Activated naive CD8-positive, alpha-beta T cell treated with anti-CD3 and anti-CD28 coated beads for 36 hours (primary cell): Measurements from ENCODE around the gene TUBA4B. TPM values are rescaled to one million over a fixed set of nuclear protein-coding genes. Genes with fewer than 3 reads are reported as not detected.
A peak's percentile ranks its signal among the peaks of the same experiment; 100 is the strongest.

Experiments
- DNase-seq: peaks from one replicate; pipeline ENCODE4 v3.0.0; 2021
- H3K27ac Mint-ChIP-seq: one replicate; pipeline ENCODE4 v1.8.0; 2022; ENCODE audit warnings: mild to moderate bottlenecking, moderate library complexity, mixed read lengths
- H3K27me3 Mint-ChIP-seq: one replicate; pipeline ENCODE4 v1.8.0; 2022; ENCODE audit warnings: mild to moderate bottlenecking, mixed read lengths
- H3K36me3 Mint-ChIP-seq: one replicate; pipeline ENCODE4 v1.8.0; 2021; ENCODE audit warnings: mild to moderate bottlenecking, mixed read lengths
- H3K4me1 Mint-ChIP-seq: one replicate; pipeline ENCODE4 v1.8.0; 2021; ENCODE audit warnings: mixed read lengths
- H3K4me3 Mint-ChIP-seq: one replicate; pipeline ENCODE4 v1.8.0; 2022; ENCODE audit warnings: mild to moderate bottlenecking, moderate library complexity, mixed read lengths
- H3K9me3 Mint-ChIP-seq: one replicate; pipeline ENCODE4 v1.8.0; 2022; ENCODE audit warnings: mixed read lengths
- total RNA-seq, 2 experiments: library from RNA; stranded (reverse); gene quantifications; one replicate each; pipeline ENCODE4 v1.2.3, GENCODE V29; 2021

TUBA4B gene
- total RNA-seq: not detected

- peaks cover 52% of the 10 kb centered on the region for H3K4me1 Mint-ChIP-seq
Measured at GRCh38 chr2:219252900-219253752, at the start of gene TUBA4B. TSS of gene TUBA4B (plus strand) at chr2:219253243. CDS start at chr2:219253408, 165 bp downstream.

DNA sequence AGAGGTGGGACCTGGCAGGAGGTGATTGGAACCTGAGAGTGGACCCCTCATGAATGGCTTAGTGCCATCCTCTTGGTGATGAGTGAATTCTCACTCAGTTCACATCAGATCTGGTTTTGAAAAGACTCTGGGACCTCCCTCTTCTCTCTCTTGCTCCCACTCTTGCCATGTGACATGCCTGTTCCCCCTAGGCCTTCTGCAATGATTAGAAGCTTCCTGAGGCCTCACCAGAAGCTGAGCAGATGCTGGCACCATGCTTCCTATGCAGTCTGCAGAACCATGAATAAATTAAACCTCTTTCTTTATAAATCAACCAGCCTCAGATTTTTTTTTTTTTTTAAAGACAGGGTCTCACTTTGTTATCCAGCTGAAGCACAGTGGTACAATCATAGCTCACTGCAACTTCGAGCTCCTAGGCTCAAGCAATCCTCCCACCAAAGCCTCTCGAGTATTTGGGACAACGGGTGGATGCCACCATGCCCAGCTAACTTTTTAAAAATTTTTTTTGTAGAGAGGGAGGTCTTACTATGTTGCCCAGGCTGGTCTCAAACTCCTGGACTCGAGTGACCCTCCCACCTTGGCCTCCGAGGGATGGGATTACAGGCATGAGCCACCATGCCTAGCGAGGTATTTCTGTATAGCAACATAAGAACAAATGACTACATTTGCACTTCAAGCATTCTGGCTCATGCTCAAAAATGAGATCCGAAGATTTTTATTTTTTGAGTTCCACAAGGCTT, 48.4 kb upstream of the TUBA4B start:
- peak overlapping the region; percentile 18 for H3K4me3 Mint-ChIP-seq
- DNase-seq: no peak
- H3K36me3 Mint-ChIP-seq: peaks cover 25% of the 10 kb centered on the region
- peak overlapping the region; percentile 67 for H3K27ac Mint-ChIP-seq
- H3K9me3 Mint-ChIP-seq: peaks cover 17% of the 10 kb centered on the region
- peaks cover 37% of the 10 kb centered on the region for H3K4me1 Mint-ChIP-seq
- no peaks in the 10 kb centered on the region for H3K27me3 Mint-ChIP-seq

More at GRCh38 chr2:219252900-219253752, at the start of gene TUBA4B:
- peak within 1 kb of the TSS; percentile 97 for H3K4me3 Mint-ChIP-seq
- H3K9me3 Mint-ChIP-seq: no peaks in the 10 kb centered on the region
- DNase-seq: peak; percentile 66
- H3K27ac Mint-ChIP-seq: peak within 1 kb of the TSS; percentile 95
- H3K27me3 Mint-ChIP-seq: no peaks in the 10 kb centered on the region
- H3K36me3 Mint-ChIP-seq: peaks cover 38% of the 10 kb centered on the region

DNA sequence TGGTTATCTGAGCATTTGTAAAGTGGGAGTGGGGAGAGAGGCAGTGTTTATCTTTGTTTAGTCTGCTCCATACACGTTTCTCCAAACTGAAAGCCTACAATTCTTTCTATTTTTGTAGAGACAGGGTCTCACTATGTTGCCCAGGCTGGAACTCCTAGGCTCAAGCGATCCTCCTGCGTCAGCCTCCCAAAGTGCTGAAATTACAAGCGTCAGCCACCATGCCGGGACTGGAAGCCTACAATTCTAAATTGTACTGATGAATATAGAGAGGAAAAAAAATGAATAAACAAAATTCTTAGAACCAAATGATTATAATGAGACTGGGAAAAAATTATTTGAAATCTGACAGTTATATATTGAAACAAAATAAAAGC, 47.9 kb upstream of the TUBA4B start:
- Mint-ChIP-seq H3K4me1 (peaks cover 42% of the 10 kb centered on the region), H3K36me3 (peaks cover 29% of the 10 kb centered on the region), H3K4me3 (peak overlapping the region; percentile 34), H3K27me3 (no peaks in the 10 kb centered on the region), H3K27ac (peak overlapping the region; percentile 5), H3K9me3 (peaks cover 17% of the 10 kb centered on the region)
- no peak for DNase-seq

DNA sequence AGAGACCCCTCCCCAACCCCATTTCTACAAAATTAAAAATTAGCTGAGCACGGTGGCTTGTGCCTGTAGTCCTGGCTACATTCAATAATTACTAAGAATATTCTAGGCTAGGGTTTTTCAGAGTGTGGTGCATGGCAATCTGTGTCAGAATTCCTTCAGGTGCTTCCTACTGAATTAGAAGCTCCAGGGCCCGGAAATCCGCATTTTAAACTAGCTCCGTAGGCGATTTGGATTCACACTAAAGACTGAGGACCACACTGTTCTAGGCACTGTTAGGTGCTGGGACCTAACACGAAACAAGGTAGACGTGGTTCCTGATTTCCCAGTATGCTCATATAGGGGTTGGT, 47.1 kb upstream of the TUBA4B start:
- H3K9me3 Mint-ChIP-seq: peaks cover 16% of the 10 kb centered on the region
- peaks cover 29% of the 10 kb centered on the region for H3K36me3 Mint-ChIP-seq
- H3K27me3 Mint-ChIP-seq: no peaks in the 10 kb centered on the region
- H3K4me1 Mint-ChIP-seq: peaks cover 39% of the 10 kb centered on the region
- H3K4me3 Mint-ChIP-seq: peak overlapping the region; percentile 90
- peak overlapping the region; percentile 97 for H3K27ac Mint-ChIP-seq
- no peak for DNase-seq

GRCh38 chr2:219206328-219207133, 46.5 kb upstream of the TUBA4B start, which contains the start of gene ZFAND2B:
TSS of gene ZFAND2B (plus strand) at chr2:219206782. CDS start at chr2:219206988, 206 bp downstream.
- Mint-ChIP-seq H3K4me1 (peaks cover 39% of the 10 kb centered on the region), H3K27ac (peak within 1 kb of the TSS; percentile 97), H3K36me3 (peaks cover 27% of the 10 kb centered on the region), H3K4me3 (peak within 1 kb of the TSS; percentile 90), H3K9me3 (peaks cover 13% of the 10 kb centered on the region), H3K27me3 (no peaks in the 10 kb centered on the region)
- peak; percentile 99 for DNase-seq

DNA sequence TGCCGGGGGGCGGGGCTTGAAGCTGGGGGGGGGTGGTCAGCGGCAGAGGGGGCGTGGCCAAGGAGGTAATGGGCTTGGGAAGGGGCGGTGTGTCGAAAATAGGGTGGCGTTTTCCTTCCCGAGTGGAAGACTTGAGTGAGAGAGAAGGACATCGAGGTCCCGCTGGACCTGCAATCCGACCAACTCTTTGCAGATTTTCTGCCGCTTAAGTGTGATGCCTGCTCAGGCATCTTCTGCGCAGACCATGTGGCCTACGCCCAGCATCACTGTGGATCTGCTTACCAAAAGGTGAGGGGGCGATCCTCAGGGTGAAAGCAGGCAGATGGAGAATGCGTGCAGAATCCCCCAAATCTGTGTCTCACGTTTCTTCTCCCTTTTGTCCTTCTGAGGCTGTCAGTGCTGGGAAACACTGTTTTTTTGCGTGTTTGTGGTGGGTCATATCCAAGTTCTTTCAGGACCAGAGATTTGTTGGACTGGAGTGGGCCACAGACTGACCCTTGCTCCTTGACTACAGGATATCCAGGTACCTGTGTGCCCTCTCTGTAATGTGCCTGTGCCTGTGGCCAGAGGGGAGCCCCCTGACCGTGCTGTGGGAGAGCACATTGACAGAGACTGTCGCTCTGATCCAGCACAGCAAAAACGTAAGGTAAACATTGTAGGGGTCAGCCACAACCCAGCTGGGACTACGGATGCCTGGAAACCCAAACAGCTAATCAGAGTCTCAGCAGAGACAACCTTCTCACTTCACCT, 45.7 kb upstream of the TUBA4B start:
- Mint-ChIP-seq H3K36me3 (peaks cover 34% of the 10 kb centered on the region), H3K9me3 (peaks cover 13% of the 10 kb centered on the region), H3K27ac (peak overlapping the region; percentile 97), H3K4me3 (peak overlapping the region; percentile 90), H3K4me1 (peaks cover 41% of the 10 kb centered on the region), H3K27me3 (no peaks in the 10 kb centered on the region)
- no peak for DNase-seq

- Mint-ChIP-seq H3K36me3 (peaks cover 34% of the 10 kb centered on the region), H3K9me3 (peaks cover 10% of the 10 kb centered on the region), H3K4me3 (peak overlapping the region; percentile 90), H3K27ac (peak overlapping the region; percentile 86), H3K27me3 (no peaks in the 10 kb centered on the region), H3K4me1 (peaks cover 41% of the 10 kb centered on the region)
- no peak for DNase-seq
Measured at GRCh38 chr2:219207884-219208740, 44.9 kb upstream of the TUBA4B start.

DNA sequence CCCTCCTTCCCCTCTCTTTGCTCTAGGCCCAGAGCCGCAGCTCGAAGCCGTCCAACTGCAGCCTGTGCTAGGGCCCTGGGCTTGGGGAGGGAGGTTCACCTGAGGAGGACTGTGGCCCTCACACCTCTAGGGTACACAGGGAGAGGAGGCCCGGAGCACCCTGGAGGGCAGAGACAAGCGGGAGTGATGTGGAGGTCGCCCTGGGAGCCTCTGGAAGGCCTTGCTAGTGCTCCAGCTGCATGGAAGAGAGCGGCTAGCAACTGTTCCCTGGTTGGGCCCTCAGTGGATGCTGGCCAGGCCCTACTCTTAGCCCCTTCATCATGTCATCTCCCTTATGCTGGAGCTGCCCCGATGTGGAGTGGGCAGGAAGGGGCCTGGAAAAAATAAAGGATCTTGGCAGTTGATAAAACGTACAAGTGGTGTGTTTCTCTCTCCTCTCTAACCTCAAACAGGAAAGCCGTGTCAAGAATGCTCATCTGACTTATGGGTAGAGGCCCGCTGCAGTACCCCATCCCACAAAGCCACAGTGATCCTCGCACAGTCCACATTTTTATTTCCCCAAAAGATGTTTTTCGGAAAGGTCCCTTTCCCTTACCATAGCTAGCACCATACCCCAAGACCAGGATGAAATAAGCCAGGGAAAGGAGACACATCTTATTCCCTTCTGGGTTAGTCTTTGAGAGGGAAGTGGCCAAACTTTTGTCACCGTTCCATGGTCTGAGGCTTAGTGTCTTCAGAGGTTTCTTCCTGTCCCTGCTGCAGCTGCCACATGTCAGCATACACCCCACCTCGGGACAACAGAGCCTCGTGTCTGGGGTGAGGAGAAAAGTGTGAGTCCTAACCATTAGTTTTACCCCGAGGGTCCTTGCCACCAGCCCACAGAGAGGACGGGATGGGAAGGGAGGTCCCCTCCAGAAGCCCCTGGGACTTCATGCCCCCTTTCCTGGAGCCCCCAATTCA, 43.5 kb upstream of the TUBA4B start:
- Mint-ChIP-seq H3K27ac (peak overlapping the region; percentile 86), H3K36me3 (peaks cover 32% of the 10 kb centered on the region), H3K4me3 (no peak overlapping the region), H3K27me3 (no peaks in the 10 kb centered on the region), H3K4me1 (peaks cover 41% of the 10 kb centered on the region), H3K9me3 (peaks cover 1% of the 10 kb centered on the region)
- no peak for DNase-seq

GRCh38 chr2:219210196-219210885, 42.7 kb upstream of the TUBA4B start:
- Mint-ChIP-seq H3K27me3 (no peaks in the 10 kb centered on the region), H3K4me1 (peaks cover 41% of the 10 kb centered on the region), H3K9me3 (no peaks in the 10 kb centered on the region), H3K27ac (peak overlapping the region; percentile 86), H3K36me3 (peaks cover 32% of the 10 kb centered on the region), H3K4me3 (no peak overlapping the region)
- DNase-seq: no peak

GRCh38 chr2:219210886-219211362, 42.1 kb upstream of the TUBA4B start:
- Mint-ChIP-seq H3K9me3 (no peaks in the 10 kb centered on the region), H3K36me3 (peaks cover 33% of the 10 kb centered on the region), H3K27ac (peak overlapping the region; percentile 3), H3K4me3 (no peak overlapping the region), H3K27me3 (no peaks in the 10 kb centered on the region), H3K4me1 (peaks cover 40% of the 10 kb centered on the region)
- DNase-seq: no peak

DNA sequence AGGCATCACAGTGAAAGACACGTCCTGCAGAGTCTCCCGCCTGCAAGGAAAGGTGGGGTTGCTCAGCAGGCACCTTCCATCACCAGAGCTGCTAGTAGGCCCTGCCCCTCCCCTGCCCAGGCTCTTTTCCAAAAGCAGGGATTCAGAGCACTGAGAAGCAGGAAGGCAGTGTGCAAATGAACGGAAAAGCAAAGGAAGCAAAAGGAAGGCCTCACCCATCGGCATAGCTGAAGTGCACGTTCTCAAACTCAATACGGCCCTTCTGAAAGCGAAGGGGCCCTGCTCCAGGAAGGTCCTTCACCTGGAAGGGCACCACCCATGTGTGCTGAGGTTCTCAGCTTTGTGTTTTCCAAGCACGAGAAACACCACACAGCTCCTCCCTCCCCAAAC, 40.0 kb upstream of the TUBA4B start:
- Mint-ChIP-seq H3K27me3 (no peaks in the 10 kb centered on the region), H3K36me3 (peaks cover 40% of the 10 kb centered on the region), H3K4me1 (peaks cover 42% of the 10 kb centered on the region), H3K27ac (no peak overlapping the region), H3K4me3 (no peak overlapping the region), H3K9me3 (no peaks in the 10 kb centered on the region)
- DNase-seq: no peak

GRCh38 chr2:219213486-219214071, 39.5 kb upstream of the TUBA4B start:
- Mint-ChIP-seq H3K36me3 (peaks cover 35% of the 10 kb centered on the region), H3K27ac (no peak overlapping the region), H3K27me3 (no peaks in the 10 kb centered on the region), H3K4me1 (peaks cover 37% of the 10 kb centered on the region), H3K4me3 (no peak overlapping the region), H3K9me3 (no peaks in the 10 kb centered on the region)
- no peak for DNase-seq
